Measurements from ENCODE around the gene ERCC5.

The ERCC5 gene

DNA sequence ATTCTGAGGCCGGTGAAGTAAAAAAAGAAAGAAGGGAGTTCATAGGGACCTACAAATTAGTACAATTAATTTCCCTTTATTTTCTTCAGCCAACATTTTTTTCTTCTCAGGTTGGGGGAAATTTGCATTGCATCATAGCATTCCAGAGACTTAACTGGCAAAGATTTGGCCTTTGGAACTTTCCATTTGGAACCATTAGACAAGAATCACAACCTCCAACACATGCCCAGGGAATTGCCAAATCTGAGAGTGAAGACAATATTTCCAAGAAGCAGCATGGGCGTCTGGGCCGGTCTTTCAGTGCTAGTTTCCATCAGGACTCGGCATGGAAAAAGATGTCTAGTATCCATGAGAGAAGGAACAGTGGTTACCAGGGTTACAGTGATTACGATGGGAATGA, 6.4 kb upstream of the ERCC5 start:
- no peak for DNase-seq (ENCODE audit: low read depth in 2 of 3, low spot score in 1 of 3)

DNA sequence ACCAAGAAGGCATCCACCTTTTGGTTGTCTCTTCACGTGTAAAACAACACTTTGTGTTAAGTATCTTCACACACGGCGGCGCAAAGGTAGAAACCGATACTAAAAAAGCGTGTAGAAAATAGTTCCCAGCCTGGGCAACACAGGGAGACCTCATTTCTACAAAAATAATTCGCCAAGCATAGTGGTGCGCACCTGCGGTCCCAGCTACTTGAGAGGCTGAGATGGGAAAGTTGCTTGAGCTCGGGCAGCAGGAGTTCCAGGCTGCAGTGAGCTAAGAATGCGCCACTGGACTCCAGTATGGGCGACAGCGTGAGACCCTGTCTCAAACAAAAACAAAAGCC, 573 bp upstream of the ERCC5 start:
- no peak for DNase-seq (ENCODE audit: low read depth in 2 of 3, low spot score in 1 of 3)

DNA sequence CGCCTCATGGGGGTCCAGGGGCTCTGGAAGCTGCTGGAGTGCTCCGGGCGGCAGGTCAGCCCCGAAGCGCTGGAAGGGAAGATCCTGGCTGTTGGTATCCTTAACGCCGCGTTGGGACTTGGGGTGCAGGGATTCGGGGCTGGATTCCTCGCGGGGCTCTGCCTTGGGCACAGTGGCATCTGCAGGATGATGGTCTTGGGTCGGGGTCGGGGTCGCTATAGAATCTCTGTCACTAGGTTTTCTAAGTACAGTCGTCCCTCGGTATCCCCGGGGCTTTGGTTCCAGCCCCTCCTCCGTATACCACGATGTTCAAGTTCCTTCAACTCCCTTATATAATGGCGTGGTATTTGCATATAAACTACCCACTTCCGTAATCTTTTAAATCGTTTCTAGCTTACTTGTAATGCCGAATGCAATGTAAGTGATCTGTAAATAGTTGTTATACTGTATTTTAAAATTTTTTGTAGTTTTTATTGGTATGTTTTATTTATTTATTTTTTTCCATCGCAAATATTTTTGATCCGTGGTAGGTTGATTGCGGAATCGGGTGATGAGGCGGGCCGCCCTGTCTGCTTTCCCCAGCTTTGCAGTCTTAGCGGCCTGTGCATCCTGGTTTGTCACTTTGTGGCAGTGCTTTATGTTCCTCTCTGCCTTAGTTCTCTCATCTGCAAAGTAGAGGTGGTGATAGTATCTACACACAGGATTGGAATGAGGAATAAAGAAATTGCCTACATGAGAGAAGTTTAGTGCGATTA, 606 bp downstream of the ERCC5 start:
- peak; percentile 20 to 29 (median 28) for DNase-seq (ENCODE audit: low read depth in 2 of 3, low spot score in 1 of 3)

DNA sequence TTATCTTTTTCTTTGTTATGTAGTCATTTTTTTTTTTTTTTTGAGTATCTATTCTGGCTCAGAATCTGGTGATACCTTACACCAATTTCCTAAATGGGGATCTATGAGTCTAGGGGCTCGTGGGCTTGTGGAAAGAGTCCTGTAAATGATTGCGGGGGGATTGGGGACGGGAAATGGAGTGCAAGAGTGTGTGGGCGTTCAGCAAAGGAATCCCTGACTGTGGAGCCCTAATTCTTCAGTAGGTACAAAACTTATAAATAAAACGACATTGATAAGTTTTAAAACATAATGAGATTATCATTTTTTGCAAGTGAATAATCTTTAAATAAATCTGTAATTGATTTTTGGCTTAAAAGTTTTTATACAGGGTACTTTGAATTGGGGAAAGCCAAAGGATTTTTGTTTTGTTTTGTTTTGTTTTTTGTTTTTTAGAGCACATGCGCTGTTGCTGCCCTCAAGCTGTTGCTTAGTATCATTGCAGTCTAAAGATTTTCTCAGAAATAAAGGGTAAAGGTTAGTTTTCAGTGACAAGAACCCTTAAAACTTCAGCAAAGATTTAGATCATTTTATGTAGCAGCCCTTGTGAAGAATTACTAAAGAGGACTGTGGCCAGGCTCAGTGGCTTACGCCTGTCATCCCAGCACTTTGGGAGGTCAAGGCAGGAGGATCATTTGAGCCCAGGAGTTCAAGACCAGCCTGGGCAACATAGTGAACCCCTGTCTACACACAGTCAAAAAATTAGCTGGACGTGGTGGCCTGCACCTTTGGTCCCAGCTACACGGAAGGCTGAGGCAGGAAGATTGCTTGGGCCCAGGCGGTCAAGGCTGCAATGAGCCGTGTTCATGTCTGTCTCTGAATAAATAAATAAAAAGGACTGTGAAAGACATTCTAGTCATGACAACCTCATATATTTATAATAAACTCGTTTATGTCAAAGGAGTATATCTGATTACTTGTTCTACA, 1.7 kb downstream of the ERCC5 start:
- DNase-seq (ENCODE audit: low read depth in 2 of 3, low spot score in 1 of 3) = no peak

- no peak for DNase-seq (ENCODE audit: low read depth in 2 of 3, low spot score in 1 of 3)
These were observed 3.1 kb downstream of the ERCC5 start for GRCh38 chr13:102848956-102849355.

GRCh38 chr13:102852556-102852955, 6.7 kb downstream of the ERCC5 start:
- no peak for DNase-seq (ENCODE audit: low read depth in 2 of 3, low spot score in 1 of 3)

GRCh38 chr13:102854675-102855074, 8.8 kb downstream of the ERCC5 start:
- DNase-seq (ENCODE audit: low read depth in 2 of 3, low spot score in 1 of 3) = no peak

DNA sequence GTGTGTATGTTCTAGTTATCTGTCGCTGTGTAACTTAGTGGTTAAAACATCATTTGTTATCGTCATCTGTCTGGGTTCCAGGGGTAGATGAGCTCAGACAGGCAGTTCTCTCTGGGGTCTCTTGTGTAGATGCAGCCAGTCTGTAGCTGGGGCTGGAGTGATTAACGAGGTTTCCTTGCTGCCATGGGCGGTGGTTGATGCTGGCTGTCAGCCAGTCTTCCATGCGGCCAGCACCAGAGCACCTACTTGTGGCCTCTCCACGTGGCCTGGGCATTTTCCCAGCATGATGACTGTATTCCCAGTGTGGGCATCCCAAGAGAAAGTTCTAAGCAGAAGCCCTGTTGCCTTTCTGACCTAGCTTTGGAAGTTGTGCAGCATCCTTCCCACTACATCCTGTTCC, 10.7 kb downstream of the ERCC5 start:
- DNase-seq (ENCODE audit: low read depth in 2 of 3, low spot score in 1 of 3) = no peak

- no peak for DNase-seq (ENCODE audit: low read depth in 2 of 3, low spot score in 1 of 3)
These were observed 16.9 kb downstream of the ERCC5 start for GRCh38 chr13:102862624-102863210.

GRCh38 chr13:102863590-102863989, 17.8 kb downstream of the ERCC5 start:
- no peak for DNase-seq (ENCODE audit: low read depth in 2 of 3, low spot score in 1 of 3)

DNA sequence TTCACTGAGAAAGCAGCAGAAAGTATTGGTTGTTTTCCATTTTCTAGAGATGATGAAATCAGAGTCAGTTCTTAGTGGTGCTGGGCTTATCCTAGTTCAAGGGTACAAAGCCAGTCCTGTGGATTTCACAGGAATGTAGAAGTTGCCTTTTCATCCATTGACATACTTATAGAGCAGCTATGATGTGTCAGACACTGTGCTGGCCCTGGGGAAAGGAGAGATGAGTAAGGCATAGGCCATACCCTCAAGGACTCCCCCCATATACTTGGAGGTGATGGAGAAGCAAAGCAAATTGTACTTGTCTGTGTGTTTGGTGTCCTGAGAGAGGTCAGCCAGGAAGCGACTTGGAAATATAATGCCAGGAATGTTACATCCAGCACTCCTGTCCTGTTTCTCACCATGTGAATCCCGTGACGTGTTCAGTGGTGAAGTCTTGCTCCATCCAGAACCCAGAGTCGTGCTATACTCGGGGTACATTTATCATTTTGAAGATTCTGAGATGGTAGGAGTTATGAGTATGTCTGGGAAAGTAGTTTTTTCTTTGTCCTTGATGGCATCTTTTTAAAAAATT, 22.6 kb downstream of the ERCC5 start:
- DNase-seq (ENCODE audit: low read depth in 2 of 3, low spot score in 1 of 3) = no peak

DNA sequence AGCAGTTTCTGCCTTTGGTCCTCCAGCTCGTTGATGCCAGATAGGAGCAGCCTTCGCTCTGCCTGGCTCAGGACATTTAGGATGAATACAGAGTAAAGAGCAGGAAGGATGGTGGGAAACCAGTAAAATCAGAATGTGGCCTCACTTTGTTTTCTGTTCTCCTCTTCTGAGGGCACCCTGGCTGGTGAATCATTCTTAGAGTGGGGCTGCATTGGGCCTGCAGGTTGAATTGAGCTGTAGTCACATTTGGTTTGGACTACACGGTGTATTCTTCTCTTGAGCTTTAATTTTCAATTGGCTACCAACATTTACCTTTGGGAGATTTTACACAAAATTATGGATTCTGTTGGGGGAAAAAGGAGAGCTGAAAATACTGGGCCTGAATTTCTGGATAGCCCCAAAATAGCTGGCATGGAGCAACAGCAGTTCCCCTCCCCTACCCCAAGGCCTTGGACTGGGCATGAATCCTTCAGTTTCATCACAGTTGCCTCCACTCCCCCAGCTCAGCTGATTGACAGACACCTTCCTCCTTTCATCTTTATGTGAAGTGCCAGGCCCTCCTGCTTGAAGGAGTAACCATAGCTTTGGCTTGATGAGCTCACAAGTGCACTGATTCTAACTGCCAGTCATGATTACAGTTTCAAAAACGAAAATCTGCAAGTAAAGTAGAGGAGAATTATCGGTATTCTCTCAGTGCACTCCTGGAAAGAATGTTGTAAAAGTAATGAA, 24.3 kb downstream of the ERCC5 start:
- DNase-seq (ENCODE audit: low read depth in 2 of 3, low spot score in 1 of 3) = no peak

- DNase-seq (ENCODE audit: low read depth in 2 of 3, low spot score in 1 of 3) = peak in 2 of 3 donors; percentile 20 to 47
These were observed 25.0 kb downstream of the ERCC5 start for GRCh38 chr13:102870677-102871415.

DNA sequence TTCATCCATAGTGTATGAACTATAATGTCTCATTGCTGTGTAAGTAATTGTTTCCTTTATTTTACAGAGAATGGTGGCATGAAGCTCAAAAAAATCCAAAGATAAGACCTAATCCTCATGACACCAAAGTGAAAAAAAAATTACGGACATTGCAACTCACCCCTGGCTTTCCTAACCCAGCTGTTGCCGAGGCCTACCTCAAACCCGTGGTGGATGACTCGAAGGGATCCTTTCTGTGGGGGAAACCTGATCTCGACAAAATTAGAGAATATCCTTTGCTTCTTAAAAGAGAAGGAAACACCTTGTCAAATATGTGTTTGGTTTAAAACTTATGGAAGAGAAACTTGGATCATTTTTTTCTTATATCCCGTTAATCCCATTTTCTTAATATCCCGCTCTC, 26.3 kb downstream of the ERCC5 start:
- no peak for DNase-seq (ENCODE audit: low read depth in 2 of 3, low spot score in 1 of 3)

DNA sequence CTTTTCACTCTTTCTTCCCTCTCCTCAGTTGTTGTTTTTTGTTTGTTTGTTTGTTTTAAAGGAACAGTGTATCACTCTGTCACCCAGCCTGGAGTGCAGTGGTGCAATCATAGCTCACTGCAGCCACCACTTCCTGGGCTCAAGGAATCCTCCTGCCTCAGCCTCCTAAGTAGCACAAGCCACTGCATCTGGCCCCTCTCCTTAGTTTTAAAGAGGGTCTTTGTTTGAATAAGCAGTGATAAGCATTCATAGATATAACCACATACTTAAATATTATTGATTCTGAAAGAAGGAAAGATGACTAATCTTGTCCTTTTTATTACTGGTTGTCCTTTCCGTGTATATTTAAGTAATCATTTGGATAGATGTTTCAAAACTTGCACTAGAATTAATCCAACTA, 26.7 kb downstream of the ERCC5 start:
- no peak for DNase-seq (ENCODE audit: low read depth in 2 of 3, low spot score in 1 of 3)

DNA sequence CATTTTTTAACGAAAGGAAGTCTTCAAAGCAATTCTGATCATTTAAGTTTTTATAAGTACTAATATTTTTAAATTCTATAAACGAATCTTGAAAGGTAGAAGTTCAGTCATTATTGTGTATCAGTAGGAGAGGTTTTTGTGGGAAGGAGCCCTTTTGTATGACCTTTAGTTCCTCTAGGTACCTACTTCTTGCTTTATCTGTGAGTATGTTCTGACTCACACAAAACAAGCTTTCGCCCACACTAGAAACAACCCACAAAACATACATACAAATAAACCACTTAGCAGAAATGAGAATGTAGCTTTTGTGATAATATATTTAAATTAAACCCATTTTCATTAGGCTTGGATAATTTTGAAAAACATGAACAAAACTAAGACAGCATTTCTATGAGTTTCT, 27.8 kb downstream of the ERCC5 start:
- no peak for DNase-seq (ENCODE audit: low read depth in 2 of 3, low spot score in 1 of 3)

GRCh38 chr13:102875256-102875655, 29.4 kb downstream of the ERCC5 start:
- no peak for DNase-seq (ENCODE audit: low read depth in 2 of 3, low spot score in 1 of 3)

DNA sequence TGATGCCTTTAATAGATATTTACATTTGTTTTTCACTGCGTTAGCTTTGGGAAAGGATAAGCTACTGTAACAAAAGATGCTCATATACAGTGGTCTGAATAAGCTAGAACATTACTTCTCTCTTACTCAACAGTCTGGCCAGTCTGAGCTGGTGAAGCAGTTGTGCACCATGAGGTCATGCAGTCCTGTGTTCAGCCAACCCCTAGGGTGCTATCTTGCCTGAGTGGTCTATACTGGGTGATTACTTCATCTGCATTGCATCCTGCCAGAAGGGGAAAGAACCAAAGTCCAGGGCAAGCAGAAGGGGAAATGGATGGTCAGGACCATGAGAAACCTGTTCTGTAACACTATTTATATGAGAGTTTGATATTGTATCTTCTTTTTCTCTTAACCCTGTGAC, 31.5 kb downstream of the ERCC5 start:
- no peak for DNase-seq (ENCODE audit: low read depth in 2 of 3, low spot score in 1 of 3)

DNA sequence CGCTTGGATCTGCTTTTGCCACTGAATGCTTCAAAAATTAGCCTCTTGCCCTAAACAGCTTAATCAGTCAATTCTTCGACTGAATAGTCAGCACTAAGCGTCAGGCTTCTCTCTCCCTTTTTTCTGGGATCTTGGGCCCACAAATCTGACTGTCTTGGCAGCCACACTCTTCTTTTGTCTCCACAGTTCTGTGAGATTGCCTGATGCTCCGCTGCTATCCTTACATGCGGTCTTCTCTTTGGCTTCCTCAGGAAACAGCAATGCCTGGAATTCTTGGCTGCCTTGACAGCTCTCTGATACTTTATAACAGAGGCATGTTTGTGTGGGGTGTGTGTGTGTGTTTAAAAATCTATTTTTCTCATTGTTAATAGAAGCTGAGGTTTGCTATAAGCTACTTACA, 32.6 kb downstream of the ERCC5 start:
- DNase-seq (ENCODE audit: low read depth in 2 of 3, low spot score in 1 of 3) = no peak

GRCh38 chr13:102879793-102880499, 34.1 kb downstream of the ERCC5 start:
- DNase-seq (ENCODE audit: low read depth in 2 of 3, low spot score in 1 of 3) = no peak

All from stimulated activated CD4-positive, alpha-beta T cell treated with anti-CD3 and anti-CD28 coated beads, Interleukin-12 subunit alpha, Interleukin-12 subunit beta, amount 100 ng/mL, for 48 hours (primary cell).